ENCODE measurements around the gene ARID1B. TPM values are rescaled to one million over a fixed set of nuclear protein-coding genes. Genes with fewer than 3 reads are reported as not detected.

The ARID1B gene
- total and polyA plus RNA-seq, 4 donors: 7.0 to 49.0 (median 24.2) TPM

DNA sequence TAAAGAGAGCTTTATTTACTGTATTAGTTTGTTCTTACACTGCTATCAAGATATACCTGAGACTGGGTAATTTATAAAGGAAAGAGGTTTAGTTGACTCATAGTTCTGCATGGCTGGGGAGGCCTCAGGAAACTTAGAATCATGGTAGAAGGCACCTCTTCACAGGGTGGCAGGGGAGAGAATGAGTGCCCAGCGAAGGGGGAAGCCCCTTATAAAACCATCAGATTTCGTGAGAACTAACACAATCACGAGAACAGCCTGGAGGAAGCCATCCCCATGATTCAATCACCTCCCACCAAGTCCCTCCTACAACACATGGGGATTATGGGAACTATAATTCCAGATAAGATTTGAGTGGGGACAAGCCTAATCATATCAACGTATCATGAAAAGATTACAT lies 27.2 kb downstream of the ARID1B start:
- no peak overlapping the region for H3K4me3 ChIP-seq (ENCODE audit: low read depth in 1 of 3, low read length in 3 of 3)
- TF ChIP-seq HNF4G (IDR thresholded peaks at IDR 0.05): no peak
- TF ChIP-seq, protein P1, sequence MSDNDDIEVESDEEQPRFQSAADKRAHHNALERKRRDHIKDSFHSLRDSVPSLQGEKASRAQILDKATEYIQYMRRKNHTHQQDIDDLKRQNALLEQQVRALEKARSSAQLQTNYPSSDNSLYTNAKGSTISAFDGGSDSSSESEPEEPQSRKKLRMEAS (IDR thresholded peaks at IDR 0.05): no peak
- no peak for TF ChIP-seq YY1 (IDR thresholded peaks at IDR 0.05)
- TF ChIP-seq RAD21 (IDR thresholded peaks at IDR 0.05): no peak
- no peak for TF ChIP-seq HNF4A (conservative IDR thresholded peaks at IDR 0.05)
- TF ChIP-seq TAF1 (conservative IDR thresholded peaks at IDR 0.05): no peak
- no peak for TF ChIP-seq JUND (IDR thresholded peaks at IDR 0.05)
- TF ChIP-seq FOXA2 (IDR thresholded peaks at IDR 0.05): no peak
- TF ChIP-seq, protein P2, sequence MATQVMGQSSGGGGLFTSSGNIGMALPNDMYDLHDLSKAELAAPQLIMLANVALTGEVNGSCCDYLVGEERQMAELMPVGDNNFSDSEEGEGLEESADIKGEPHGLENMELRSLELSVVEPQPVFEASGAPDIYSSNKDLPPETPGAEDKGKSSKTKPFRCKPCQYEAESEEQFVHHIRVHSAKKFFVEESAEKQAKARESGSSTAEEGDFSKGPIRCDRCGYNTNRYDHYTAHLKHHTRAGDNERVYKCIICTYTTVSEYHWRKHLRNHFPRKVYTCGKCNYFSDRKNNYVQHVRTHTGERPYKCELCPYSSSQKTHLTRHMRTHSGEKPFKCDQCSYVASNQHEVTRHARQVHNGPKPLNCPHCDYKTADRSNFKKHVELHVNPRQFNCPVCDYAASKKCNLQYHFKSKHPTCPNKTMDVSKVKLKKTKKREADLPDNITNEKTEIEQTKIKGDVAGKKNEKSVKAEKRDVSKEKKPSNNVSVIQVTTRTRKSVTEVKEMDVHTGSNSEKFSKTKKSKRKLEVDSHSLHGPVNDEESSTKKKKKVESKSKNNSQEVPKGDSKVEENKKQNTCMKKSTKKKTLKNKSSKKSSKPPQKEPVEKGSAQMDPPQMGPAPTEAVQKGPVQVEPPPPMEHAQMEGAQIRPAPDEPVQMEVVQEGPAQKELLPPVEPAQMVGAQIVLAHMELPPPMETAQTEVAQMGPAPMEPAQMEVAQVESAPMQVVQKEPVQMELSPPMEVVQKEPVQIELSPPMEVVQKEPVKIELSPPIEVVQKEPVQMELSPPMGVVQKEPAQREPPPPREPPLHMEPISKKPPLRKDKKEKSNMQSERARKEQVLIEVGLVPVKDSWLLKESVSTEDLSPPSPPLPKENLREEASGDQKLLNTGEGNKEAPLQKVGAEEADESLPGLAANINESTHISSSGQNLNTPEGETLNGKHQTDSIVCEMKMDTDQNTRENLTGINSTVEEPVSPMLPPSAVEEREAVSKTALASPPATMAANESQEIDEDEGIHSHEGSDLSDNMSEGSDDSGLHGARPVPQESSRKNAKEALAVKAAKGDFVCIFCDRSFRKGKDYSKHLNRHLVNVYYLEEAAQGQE (IDR thresholded peaks at IDR 0.05): no peak
- TF ChIP-seq GABPA (IDR thresholded peaks at IDR 0.05 in 1 of 2, conservative IDR thresholded peaks at IDR 0.05 in 1 of 2): no peak
- TF ChIP-seq, protein P3, sequence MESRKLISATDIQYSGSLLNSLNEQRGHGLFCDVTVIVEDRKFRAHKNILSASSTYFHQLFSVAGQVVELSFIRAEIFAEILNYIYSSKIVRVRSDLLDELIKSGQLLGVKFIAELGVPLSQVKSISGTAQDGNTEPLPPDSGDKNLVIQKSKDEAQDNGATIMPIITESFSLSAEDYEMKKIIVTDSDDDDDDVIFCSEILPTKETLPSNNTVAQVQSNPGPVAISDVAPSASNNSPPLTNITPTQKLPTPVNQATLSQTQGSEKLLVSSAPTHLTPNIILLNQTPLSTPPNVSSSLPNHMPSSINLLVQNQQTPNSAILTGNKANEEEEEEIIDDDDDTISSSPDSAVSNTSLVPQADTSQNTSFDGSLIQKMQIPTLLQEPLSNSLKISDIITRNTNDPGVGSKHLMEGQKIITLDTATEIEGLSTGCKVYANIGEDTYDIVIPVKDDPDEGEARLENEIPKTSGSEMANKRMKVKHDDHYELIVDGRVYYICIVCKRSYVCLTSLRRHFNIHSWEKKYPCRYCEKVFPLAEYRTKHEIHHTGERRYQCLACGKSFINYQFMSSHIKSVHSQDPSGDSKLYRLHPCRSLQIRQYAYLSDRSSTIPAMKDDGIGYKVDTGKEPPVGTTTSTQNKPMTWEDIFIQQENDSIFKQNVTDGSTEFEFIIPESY (IDR thresholded peaks at IDR 0.05): no peak
- no peak for TF ChIP-seq EGR1 (IDR thresholded peaks at IDR 0.05; ENCODE audit: low read depth in 2 of 2)
- TF ChIP-seq NR2F2 (IDR thresholded peaks at IDR 0.05): no peak
- TF ChIP-seq FOXA1 (IDR thresholded peaks at IDR 0.05): no peak
- H3K36me3 ChIP-seq (ENCODE audit: control insufficient read depth in 4 of 4, insufficient read depth in 3 of 4, low read depth in 1 of 4, low read length in 3 of 4): no peaks in the 10 kb centered on the region
- peaks cover 5 to 20% (median 11%) of the 10 kb centered on the region in 4 donors for H3K4me1 ChIP-seq (ENCODE audit: control insufficient read depth in 4 of 4, insufficient read depth in 4 of 4, low read length in 3 of 4)
- no peaks in the 10 kb centered on the region for H3K9me3 ChIP-seq (ENCODE audit: control insufficient read depth in 4 of 4, low read length in 3 of 4)
- no peaks in the 10 kb centered on the region for H3K27me3 ChIP-seq (ENCODE audit: control insufficient read depth in 4 of 4, insufficient read depth in 4 of 4, low read length in 3 of 4)
- H3K9ac ChIP-seq (ENCODE audit: low read depth in 1 of 2, low read length in 2 of 2): no peak overlapping the region
- no peak overlapping the region for H3K27ac ChIP-seq (ENCODE audit: low read depth in 1 of 2, low read length in 2 of 2)
- WGBS: 93% methylated on average over 4 of the region's 4 CpGs
- DNase-seq (ENCODE audit: low spot score): no peak

DNA sequence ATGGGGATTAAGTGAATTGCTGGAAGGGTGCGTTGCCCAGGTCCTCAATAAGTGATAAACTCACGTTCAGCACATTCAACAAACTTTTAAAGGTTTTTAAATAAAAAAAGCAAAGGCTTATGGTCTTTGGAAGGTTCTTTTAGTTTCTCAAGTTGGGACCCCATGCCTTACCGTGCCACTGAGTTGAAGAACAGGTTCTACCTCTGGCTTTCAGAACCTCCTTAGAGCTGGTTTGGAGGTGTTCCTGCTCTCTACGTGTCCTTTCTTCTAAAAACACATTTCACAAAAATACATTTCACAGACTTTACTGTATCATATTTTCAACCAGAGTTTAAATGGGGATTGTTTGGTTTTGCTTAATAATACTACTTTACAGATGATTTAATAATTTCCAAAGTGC lies 29.0 kb downstream of the ARID1B start:
- no peaks in the 10 kb centered on the region for H3K36me3 ChIP-seq (ENCODE audit: control insufficient read depth in 4 of 4, insufficient read depth in 3 of 4, low read depth in 1 of 4, low read length in 3 of 4)
- H3K9me3 ChIP-seq (ENCODE audit: control insufficient read depth in 4 of 4, low read length in 3 of 4): no peaks in the 10 kb centered on the region
- peaks cover 4 to 22% (median 11%) of the 10 kb centered on the region in 4 donors for H3K4me1 ChIP-seq (ENCODE audit: control insufficient read depth in 4 of 4, insufficient read depth in 4 of 4, low read length in 3 of 4)
- DNase-seq (ENCODE audit: low spot score): no peak
- TF ChIP-seq FOXA2 (IDR thresholded peaks at IDR 0.05) (no peak), SP1 (IDR thresholded peaks at IDR 0.05) (no peak), HNF4A (conservative IDR thresholded peaks at IDR 0.05) (no peak), RAD21 (IDR thresholded peaks at IDR 0.05) (no peak), FOXA1 (IDR thresholded peaks at IDR 0.05) (no peak), YY1 (IDR thresholded peaks at IDR 0.05) (no peak), JUND (IDR thresholded peaks at IDR 0.05) (no peak)
- TF ChIP-seq, protein P4, sequence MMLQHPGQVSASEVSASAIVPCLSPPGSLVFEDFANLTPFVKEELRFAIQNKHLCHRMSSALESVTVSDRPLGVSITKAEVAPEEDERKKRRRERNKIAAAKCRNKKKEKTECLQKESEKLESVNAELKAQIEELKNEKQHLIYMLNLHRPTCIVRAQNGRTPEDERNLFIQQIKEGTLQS (IDR thresholded peaks at IDR 0.05): no peak
- H3K27ac ChIP-seq (ENCODE audit: low read depth in 1 of 2, low read length in 2 of 2): no peak overlapping the region
- H3K4me3 ChIP-seq (ENCODE audit: low read depth in 1 of 3, low read length in 3 of 3): no peak overlapping the region
- no peak overlapping the region for H3K9ac ChIP-seq (ENCODE audit: low read depth in 1 of 2, low read length in 2 of 2)
- WGBS: 94% methylated on average over 4 of the region's 4 CpGs
- H3K27me3 ChIP-seq (ENCODE audit: control insufficient read depth in 4 of 4, insufficient read depth in 4 of 4, low read length in 3 of 4): no peaks in the 10 kb centered on the region

Measured in liver (tissue), 9 donors.